Body of pancreas (tissue), 4 donors: ENCODE data around the gene MAD1L1. TPM values are rescaled to one million over a fixed set of nuclear protein-coding genes. Genes with fewer than 3 reads are reported as not detected.

Source experiments
- ATAC-seq: fragments of 150-250 bp; one replicate; pipeline ENCODE4 v1.9.1; 2016
- DNase-seq, 4 donors: peaks; one replicate each; pipeline ENCODE4 v3.0.0-alpha.2; 2019
- H3K27ac ChIP-seq, 4 donors: fragments of 200-600 bp; sonication (generic); 1 replicate in 3 of 4; 2 replicates in 1 of 4; pipeline versions ENCODE4 v1.5.1 to v1.6.1; 2016 to 2019; ENCODE audit warnings: mild to moderate bottlenecking in 1 of 4, mixed read lengths in 1 of 4, moderate library complexity in 1 of 4
- H3K27me3 ChIP-seq, 2 donors: fragments of 200-600 bp; sonication (generic); one replicate each; pipeline ENCODE4 v1.6.0; 2016; ENCODE audit warnings: mild to moderate bottlenecking in 1 of 2
- H3K36me3 ChIP-seq, 2 donors: fragments of 200-600 bp; sonication (generic); replicated peaks in 1 of 2; 2 replicates each; pipeline ENCODE4 v1.5.1; 2016; ENCODE audit warnings: low read depth in 2 of 2; ENCODE audit not compliant: insufficient read depth in 1 of 2
- H3K4me1 ChIP-seq: fragments of 200-600 bp; sonication (generic); one replicate; pipeline ENCODE4 v1.6.0; 2016
- H3K4me3 ChIP-seq, 2 donors: fragments of 200-600 bp; sonication (generic); 1 replicate in 1 of 2; 2 replicates in 1 of 2; pipeline ENCODE4 v1.5.1; 2016 to 2019
- H3K9me3 ChIP-seq, 3 donors: fragments of 200-600 bp; sonication (generic); 1 replicate in 2 of 3; 2 replicates in 1 of 3; pipeline ENCODE4 v1.5.1; 2016
- POLR2A ChIP-seq, 3 donors: fragments of 450-650 bp; IDR thresholded peaks; one replicate each; pipeline ENCODE4 v1.6.1; 2016; ENCODE audit warnings: antibody characterized with exemption in 3 of 3, mild to moderate bottlenecking in 2 of 3
- WGBS, 2 donors: methylation state at CpG; one replicate each; pipeline ENCODE4 v1.1.5; 2017; 5-methylcytosine and 5-hydroxymethylcytosine counted together
- intact Hi-C: fragments of 100-400 bp; cut with DNase I; formaldehyde crosslinking; loops from one replicate; pipeline ENCODE4 v1.15.1; 2023
- total RNA-seq, 2 donors: library from RNA; depleted of rRNA; stranded (reverse); fragments of >200 nt; gene quantifications; one replicate each; pipeline ENCODE4 v1.1.0, GENCODE V29; 2016
- TF ChIP-seq, protein P1 (sequence below), 7 experiments: fragments of 450-650 bp in 4 of 7; fragments of 200-600 bp in 3 of 7; sonication (generic) in 3 of 7; IDR thresholded peaks; one replicate each; pipeline ENCODE4 v1.5.1; 2016 to 2019; ENCODE audit warnings: antibody characterized with exemption in 7 of 7

Gene MAD1L1
- total RNA-seq, 2 donors from 2014 or later, result 14.0 to 66.9 TPM

DNA sequence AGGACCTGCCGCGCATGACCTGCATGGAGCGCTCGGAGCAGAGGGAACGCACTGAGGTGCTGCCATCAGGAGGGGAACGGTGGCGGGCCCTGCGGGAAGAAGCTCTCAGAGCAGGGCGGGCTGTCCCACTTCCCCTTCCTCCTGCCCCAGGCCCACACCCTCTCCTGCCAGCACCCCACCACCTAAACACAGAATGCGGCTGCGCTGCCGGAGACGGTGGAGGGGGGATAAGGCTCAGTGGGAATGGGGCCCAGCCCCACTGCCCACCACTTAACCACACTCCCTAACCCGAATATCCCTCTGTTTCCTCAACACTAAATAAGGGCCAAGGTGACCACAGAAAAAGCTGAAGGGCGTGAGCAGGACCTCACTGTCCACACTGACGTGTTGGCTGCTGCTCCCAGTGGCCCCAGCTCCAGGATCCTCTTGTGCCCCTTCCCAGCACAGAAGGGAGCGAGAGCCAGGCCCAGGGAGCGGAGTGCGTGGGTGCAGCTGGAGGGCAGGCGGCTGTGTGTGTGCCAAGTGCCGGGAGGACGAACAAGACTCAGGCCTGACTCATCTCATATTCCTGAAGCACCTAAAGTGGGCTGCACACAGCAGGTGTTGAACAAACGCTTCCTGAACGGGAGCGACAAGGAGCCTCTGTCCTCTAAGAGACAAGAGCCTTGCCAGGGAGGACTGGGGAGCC is 116.8 kb downstream of the MAD1L1 start:
- Histone ChIP-seq H3K27me3 (no peaks in the 10 kb centered on the region), H3K27ac (no peak overlapping the region), H3K36me3 (no peaks in the 10 kb centered on the region), H3K4me1 (no peaks in the 10 kb centered on the region), H3K4me3 (no peak overlapping the region), H3K9me3 (no peaks in the 10 kb centered on the region)
- intact Hi-C loops, result no loop called here
- TF ChIP-seq, protein P1, sequence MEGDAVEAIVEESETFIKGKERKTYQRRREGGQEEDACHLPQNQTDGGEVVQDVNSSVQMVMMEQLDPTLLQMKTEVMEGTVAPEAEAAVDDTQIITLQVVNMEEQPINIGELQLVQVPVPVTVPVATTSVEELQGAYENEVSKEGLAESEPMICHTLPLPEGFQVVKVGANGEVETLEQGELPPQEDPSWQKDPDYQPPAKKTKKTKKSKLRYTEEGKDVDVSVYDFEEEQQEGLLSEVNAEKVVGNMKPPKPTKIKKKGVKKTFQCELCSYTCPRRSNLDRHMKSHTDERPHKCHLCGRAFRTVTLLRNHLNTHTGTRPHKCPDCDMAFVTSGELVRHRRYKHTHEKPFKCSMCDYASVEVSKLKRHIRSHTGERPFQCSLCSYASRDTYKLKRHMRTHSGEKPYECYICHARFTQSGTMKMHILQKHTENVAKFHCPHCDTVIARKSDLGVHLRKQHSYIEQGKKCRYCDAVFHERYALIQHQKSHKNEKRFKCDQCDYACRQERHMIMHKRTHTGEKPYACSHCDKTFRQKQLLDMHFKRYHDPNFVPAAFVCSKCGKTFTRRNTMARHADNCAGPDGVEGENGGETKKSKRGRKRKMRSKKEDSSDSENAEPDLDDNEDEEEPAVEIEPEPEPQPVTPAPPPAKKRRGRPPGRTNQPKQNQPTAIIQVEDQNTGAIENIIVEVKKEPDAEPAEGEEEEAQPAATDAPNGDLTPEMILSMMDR (IDR thresholded peaks at IDR 0.05), result no peak
- no peak for TF ChIP-seq POLR2A (IDR thresholded peaks at IDR 0.05)
- ATAC-seq (no peak), DNase-seq (no peak)
- WGBS, 2 donors, result 83 to 98% methylated on average over 21 to 25 of the region's 25 CpGs

DNA sequence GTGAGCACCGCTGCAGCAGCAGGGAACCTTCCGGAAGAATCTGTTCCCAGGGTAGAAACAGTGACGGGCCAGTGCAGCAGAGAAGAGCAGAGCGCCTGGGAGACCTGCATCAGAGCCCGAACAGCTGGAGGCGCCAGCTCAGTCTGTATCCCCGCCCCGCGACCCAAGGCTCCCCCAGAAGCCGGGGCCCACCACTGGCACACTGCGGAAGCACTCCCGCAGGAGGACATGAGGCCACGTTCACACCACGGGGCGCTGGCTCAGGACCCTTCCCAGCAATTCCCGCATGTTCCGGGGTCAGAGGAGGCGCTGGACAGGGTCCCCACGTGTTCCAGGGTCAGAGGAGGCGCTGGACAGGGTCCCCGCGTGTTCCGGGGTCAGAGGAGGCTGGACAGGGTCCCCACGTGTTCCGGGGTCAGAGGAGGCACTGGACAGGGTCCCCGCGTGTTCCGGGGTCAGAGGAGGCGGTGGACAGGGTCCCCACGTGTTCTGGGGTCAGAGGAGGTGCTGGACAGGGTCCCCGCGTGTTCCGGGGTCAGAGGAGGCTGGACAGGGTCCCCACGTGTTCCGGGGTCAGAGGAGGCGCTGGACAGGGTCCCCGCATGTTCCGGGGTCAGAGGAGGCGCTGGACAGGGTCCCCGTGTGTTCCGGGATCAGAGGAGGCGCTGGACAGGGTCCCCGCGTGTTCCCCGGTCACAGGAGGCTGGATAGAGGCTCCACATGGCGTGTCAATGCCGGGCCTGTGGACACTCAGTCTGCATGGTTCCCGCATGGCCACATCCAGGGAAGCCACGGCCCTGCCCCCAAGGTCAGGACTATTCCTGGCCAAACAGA is 117.6 kb downstream of the MAD1L1 start:
- no peaks in the 10 kb centered on the region for H3K36me3 ChIP-seq
- no peak for TF ChIP-seq POLR2A (IDR thresholded peaks at IDR 0.05)
- H3K27me3 ChIP-seq, result no peaks in the 10 kb centered on the region
- ATAC-seq (no peak), DNase-seq (no peak)
- intact Hi-C loops, result no loop called here
- no peak overlapping the region for H3K4me3 ChIP-seq
- WGBS, 2 donors, result 92 to 93% methylated on average over 31 to 36 of the region's 49 CpGs
- no peak overlapping the region for H3K27ac ChIP-seq
- H3K9me3 ChIP-seq, result no peaks in the 10 kb centered on the region
- no peaks in the 10 kb centered on the region for H3K4me1 ChIP-seq

DNA sequence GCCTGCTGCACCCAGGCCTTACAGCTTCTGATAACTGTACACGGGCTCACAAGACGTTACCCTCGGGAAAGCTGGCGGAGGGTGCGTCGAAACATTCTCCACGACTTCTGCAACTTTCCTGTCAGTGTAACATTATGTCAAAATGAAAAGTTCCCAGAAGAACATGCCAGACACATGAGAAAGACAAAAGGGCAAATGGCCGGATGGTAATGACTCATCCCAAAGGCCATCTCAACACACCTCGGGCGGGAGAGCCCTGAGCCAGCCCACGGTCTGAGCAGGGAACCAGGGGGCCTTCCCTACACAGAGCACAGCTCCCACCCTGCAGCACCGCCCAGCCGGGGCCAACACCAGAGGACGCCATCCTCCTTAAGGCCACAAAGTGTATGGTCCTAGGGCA is 118.7 kb downstream of the MAD1L1 start:
- intact Hi-C loops, result no loop called here

DNA sequence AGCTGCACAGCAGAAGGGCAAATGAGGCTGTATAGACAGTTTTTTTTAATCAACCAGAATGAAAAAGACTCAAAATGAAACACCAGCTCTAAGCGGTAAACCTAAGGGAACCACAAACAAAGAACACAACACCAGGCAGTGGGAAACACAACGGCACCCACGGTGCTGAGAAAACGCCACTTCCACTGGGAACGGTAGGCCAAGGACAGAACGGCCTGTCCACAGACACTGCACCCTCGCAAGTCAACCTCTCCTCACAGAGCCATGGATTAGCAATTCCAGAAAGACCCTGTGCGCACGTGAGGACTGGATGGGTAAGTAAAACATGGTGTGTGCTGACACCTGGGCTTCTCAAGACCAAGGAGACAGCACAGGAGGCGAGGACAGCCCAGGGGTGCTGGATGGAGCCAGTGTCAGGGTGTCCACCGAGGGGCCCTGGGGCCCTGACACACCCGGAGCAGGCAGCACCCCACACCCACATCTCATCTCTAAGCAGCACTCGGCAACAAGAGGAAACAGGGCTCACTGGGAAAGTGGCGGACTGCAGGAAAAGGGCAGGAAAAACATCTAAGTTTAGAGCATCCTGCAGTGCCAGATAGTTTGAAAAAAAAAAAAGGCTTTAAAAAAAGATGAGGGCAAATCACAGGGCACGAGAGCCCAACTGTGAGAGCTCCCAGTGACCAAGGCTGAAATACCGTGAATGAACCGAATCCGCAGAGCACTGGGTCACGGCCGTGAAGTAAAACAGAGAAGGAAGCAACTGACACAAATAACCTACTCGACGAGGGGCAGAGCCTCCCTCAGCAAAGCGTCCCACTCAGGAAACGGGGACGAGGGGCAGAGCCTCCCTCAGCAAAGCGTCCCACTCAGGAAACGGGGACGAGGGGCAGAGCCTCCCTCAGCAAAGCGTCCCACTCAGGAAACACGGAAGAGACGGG is 120.2 kb downstream of the MAD1L1 start:
- Histone ChIP-seq H3K9me3 (no peaks in the 10 kb centered on the region), H3K4me3 (no peak overlapping the region), H3K27ac (no peak overlapping the region), H3K36me3 (no peaks in the 10 kb centered on the region), H3K27me3 (no peaks in the 10 kb centered on the region), H3K4me1 (no peaks in the 10 kb centered on the region)
- TF ChIP-seq, protein P1 (IDR thresholded peaks at IDR 0.05), result no peak
- no peak for TF ChIP-seq POLR2A (IDR thresholded peaks at IDR 0.05)
- 79 to 80% methylated on average over 29 to 31 of the region's 31 CpGs for WGBS, 2 donors
- ATAC-seq (no peak), DNase-seq (no peak)
- intact Hi-C loops, result no loop called here

More for the DNA sequence above, 118.7 kb downstream of the MAD1L1 start:
- Histone ChIP-seq H3K9me3 (no peaks in the 10 kb centered on the region), H3K4me1 (no peaks in the 10 kb centered on the region), H3K27ac (no peak overlapping the region), H3K27me3 (no peaks in the 10 kb centered on the region), H3K4me3 (no peak overlapping the region), H3K36me3 (no peaks in the 10 kb centered on the region)
- TF ChIP-seq, protein P1 (IDR thresholded peaks at IDR 0.05), result no peak
- TF ChIP-seq POLR2A (IDR thresholded peaks at IDR 0.05), result no peak
- ATAC-seq (no peak), DNase-seq (no peak)
- WGBS, 2 donors, result 86 to 88% methylated on average over 13 to 14 of the region's 14 CpGs

DNA sequence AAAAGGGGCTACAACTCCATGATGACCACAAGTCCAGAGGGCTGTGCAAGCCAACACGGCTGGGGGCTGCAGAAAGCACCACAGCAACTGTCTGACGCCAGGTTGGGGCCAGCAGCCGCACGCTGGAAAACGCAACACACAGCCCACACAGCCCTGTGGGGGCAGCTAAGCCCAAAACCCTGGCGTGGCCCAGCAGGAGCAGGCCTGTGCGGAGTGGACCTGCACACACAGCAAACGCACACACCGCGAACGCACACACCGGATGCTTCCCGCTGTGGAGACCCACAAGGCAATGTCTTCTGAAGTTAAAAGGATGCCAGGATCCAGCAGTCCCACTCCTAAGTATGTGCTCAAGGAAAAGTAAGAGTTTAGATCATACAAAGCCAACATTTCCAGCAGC is 121.2 kb downstream of the MAD1L1 start:
- 90 to 93% methylated on average over 13 of the region's 13 CpGs for WGBS, 2 donors
- intact Hi-C loops, result no loop called here
- H3K27ac ChIP-seq, result no peak overlapping the region
- no peaks in the 10 kb centered on the region for H3K9me3 ChIP-seq
- H3K4me3 ChIP-seq, result no peak overlapping the region
- no peaks in the 10 kb centered on the region for H3K36me3 ChIP-seq
- TF ChIP-seq POLR2A (IDR thresholded peaks at IDR 0.05), result no peak
- TF ChIP-seq, protein P1 (IDR thresholded peaks at IDR 0.05), result no peak
- no peaks in the 10 kb centered on the region for H3K4me1 ChIP-seq
- DNase-seq, result no peak
- ATAC-seq, result no peak
- no peaks in the 10 kb centered on the region for H3K27me3 ChIP-seq
